ENCODE data around the gene SIRT5. TPM values are rescaled to one million over a fixed set of nuclear protein-coding genes. Genes with fewer than 3 reads are reported as not detected.

SIRT5 gene
- polyA plus RNA-seq, 3 donors: 3.3 to 5.0 (median 3.4) TPM

DNA sequence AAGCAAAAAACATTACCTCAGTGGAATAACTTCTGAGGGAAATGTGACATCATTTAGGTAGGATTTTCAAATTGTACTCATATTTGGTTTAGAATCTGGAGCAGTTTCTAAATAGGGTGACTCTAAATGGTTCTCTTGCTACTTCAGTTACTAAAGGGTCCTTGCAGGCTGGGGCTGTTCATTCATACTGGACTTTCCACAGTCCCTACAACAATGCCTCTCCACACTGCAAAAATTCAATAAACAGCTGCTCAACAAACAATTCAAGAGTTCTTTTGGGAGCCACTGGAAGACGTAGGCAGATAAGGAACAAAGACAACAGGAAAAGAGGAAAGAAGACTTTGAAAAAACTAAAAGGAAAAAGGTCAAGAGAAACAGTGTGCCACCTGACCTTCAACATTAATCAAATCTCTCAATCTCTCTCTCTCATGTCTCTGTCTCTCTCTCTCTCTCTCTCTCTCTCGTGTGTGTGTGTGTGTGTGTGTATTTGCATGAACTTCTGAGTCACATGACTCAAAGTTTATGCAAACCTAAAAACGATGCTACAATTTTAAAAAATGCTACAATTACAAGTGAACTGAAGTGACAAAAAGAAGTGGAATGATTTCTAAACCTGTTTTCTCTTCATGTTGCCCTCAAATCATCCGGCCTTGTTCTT, 55.2 kb downstream of the SIRT5 start:
- Histone ChIP-seq H3K36me3 (replicated peaks in 1 of 2; ENCODE audit: control insufficient read depth in 1 of 2, insufficient read depth in 2 of 2, low read length in 2 of 2) (peaks cover 65 to 94% of the 10 kb centered on the region in 2 donors), H2AFZ (ENCODE audit: insufficient read depth, low read depth, low read length, poor library complexity, severe bottlenecking) (no peak overlapping the region), H3K4me2 (replicated peaks; ENCODE audit: extremely low read depth, low read length, poor library complexity, severe bottlenecking) (no peak overlapping the region), H3K4me3 (replicated peaks in 1 of 3; ENCODE audit: low read depth in 2 of 3, low read length in 3 of 3) (no peak overlapping the region), H4K20me1 (ENCODE audit: insufficient read depth, low read length) (no peaks in the 10 kb centered on the region), H3K79me2 (ENCODE audit: insufficient read depth, low read length) (no peaks in the 10 kb centered on the region), H3K9ac (ENCODE audit: insufficient read depth, low read length, poor library complexity, severe bottlenecking) (no peak overlapping the region), H3K27me3 (ENCODE audit: control insufficient read depth in 2 of 2, insufficient read depth in 2 of 2, low read length in 2 of 2) (no peaks in the 10 kb centered on the region), H3K4me1 (ENCODE audit: control insufficient read depth in 1 of 2, insufficient read depth in 2 of 2, low read length in 2 of 2) (no peaks in the 10 kb centered on the region), H3K27ac (ENCODE audit: low read depth in 1 of 2, low read length in 2 of 2) (no peak overlapping the region), H3K9me3 (replicated peaks in 1 of 2; ENCODE audit: control insufficient read depth in 1 of 2, insufficient read depth in 1 of 2, low read length in 2 of 2) (no peaks in the 10 kb centered on the region)
- intact Hi-C loops (cut with micrococcal nuclease): no loop called here
- H3K36me3 Mint-ChIP-seq: peaks cover 52 to 77% of the 10 kb centered on the region in 2 donors
- peaks cover 5% of the 10 kb centered on the region for H3K4me1 Mint-ChIP-seq
- H3K27ac Mint-ChIP-seq: peak overlapping the region in 1 of 7 donors; percentile 6
- H3K9me3 Mint-ChIP-seq: peaks cover 0 to 1% (median 0%) of the 10 kb centered on the region in 7 donors
- H3K27me3 Mint-ChIP-seq (ENCODE audit: low read depth in 3 of 3): peaks cover 0 to 1% (median 0%) of the 10 kb centered on the region in 3 donors
- H3K4me3 Mint-ChIP-seq: no peak overlapping the region
- TF ChIP-seq, protein P1, sequence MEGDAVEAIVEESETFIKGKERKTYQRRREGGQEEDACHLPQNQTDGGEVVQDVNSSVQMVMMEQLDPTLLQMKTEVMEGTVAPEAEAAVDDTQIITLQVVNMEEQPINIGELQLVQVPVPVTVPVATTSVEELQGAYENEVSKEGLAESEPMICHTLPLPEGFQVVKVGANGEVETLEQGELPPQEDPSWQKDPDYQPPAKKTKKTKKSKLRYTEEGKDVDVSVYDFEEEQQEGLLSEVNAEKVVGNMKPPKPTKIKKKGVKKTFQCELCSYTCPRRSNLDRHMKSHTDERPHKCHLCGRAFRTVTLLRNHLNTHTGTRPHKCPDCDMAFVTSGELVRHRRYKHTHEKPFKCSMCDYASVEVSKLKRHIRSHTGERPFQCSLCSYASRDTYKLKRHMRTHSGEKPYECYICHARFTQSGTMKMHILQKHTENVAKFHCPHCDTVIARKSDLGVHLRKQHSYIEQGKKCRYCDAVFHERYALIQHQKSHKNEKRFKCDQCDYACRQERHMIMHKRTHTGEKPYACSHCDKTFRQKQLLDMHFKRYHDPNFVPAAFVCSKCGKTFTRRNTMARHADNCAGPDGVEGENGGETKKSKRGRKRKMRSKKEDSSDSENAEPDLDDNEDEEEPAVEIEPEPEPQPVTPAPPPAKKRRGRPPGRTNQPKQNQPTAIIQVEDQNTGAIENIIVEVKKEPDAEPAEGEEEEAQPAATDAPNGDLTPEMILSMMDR (IDR thresholded peaks at IDR 0.05): no peak
- no peak for DNase-seq
- WGBS (ENCODE audit: insufficient coverage): no CpG with 5 or more reads among the region's 4 CpGs

- H3K4me1 Mint-ChIP-seq: peaks cover 5% of the 10 kb centered on the region
- no peak for DNase-seq
- H3K79me2 ChIP-seq (ENCODE audit: insufficient read depth, low read length): peaks cover 6% of the 10 kb centered on the region
- no peaks in the 10 kb centered on the region for H3K27me3 ChIP-seq (ENCODE audit: control insufficient read depth in 2 of 2, insufficient read depth in 2 of 2, low read length in 2 of 2)
- intact Hi-C loops (cut with micrococcal nuclease): no loop called here
- H3K9me3 ChIP-seq (replicated peaks in 1 of 2; ENCODE audit: control insufficient read depth in 1 of 2, insufficient read depth in 1 of 2, low read length in 2 of 2): no peaks in the 10 kb centered on the region
- peaks cover 0 to 3% (median 0%) of the 10 kb centered on the region in 3 donors for H3K27me3 Mint-ChIP-seq (ENCODE audit: low read depth in 3 of 3)
- no peak overlapping the region for H2AFZ ChIP-seq (ENCODE audit: insufficient read depth, low read depth, low read length, poor library complexity, severe bottlenecking)
- TF ChIP-seq, protein P1 (IDR thresholded peaks at IDR 0.05): no peak
- no CpG with 5 or more reads among the region's 1 CpG for WGBS (ENCODE audit: insufficient coverage)
- H3K36me3 Mint-ChIP-seq: peaks cover 53 to 79% of the 10 kb centered on the region in 2 donors
- H3K4me1 ChIP-seq (ENCODE audit: control insufficient read depth in 1 of 2, insufficient read depth in 2 of 2, low read length in 2 of 2): no peaks in the 10 kb centered on the region
- H3K36me3 ChIP-seq (replicated peaks in 1 of 2; ENCODE audit: control insufficient read depth in 1 of 2, insufficient read depth in 2 of 2, low read length in 2 of 2): peaks cover 58 to 91% of the 10 kb centered on the region in 2 donors
- H3K9ac ChIP-seq (ENCODE audit: insufficient read depth, low read length, poor library complexity, severe bottlenecking): no peak overlapping the region
- H3K4me2 ChIP-seq (replicated peaks; ENCODE audit: extremely low read depth, low read length, poor library complexity, severe bottlenecking): no peak overlapping the region
- H3K4me3 ChIP-seq (replicated peaks in 1 of 3; ENCODE audit: low read depth in 2 of 3, low read length in 3 of 3): no peak overlapping the region
- H3K9me3 Mint-ChIP-seq: peaks cover 0 to 1% (median 0%) of the 10 kb centered on the region in 7 donors
- H3K27ac ChIP-seq (ENCODE audit: low read depth in 1 of 2, low read length in 2 of 2): no peak overlapping the region
- H4K20me1 ChIP-seq (ENCODE audit: insufficient read depth, low read length): no peaks in the 10 kb centered on the region
- no peak overlapping the region for H3K27ac Mint-ChIP-seq
- H3K4me3 Mint-ChIP-seq: no peak overlapping the region
Measured at GRCh38 chr6:13630499-13630898, 56.1 kb downstream of the SIRT5 start.
